AG04449 (cell line): ENCODE results near the gene TMCC1.

Experiments
- CTCF ChIA-PET: fragments of 350-600 bp; formaldehyde crosslinking; extraction: SDS; loops from one replicate; lab custom pipeline; 2021; ENCODE audit warnings: antibody characterized with exemption; lab: Yijun Ruan, JAX
- POLR2A ChIA-PET: fragments of 400-600, 350-600 bp; formaldehyde crosslinking; extraction: SDS; loops from one replicate; lab custom pipeline; 2020; ENCODE audit warnings: antibody characterized with exemption, inconsistent platforms; lab: Yijun Ruan, JAX
- DNase-seq: peaks from one replicate; pipeline ENCODE4 v3.0.0-alpha.2; 2010; ENCODE audit warnings: low read depth, low spot score
- H3K4me3 ChIP-seq: 2 replicates; pipeline ENCODE4 v1.5.1; 2011; ENCODE audit warnings: low read depth, mild to moderate bottlenecking, control low read depth, low read length
- CTCF ChIP-seq: IDR thresholded peaks from one replicate; pipeline ENCODE4 v1.5.1; 2011; ENCODE audit warnings: mild to moderate bottlenecking, moderate library complexity, low read length, control low read depth, inconsistent platforms; ENCODE audit not compliant: insufficient read depth; ENCODE audit errors: missing control alignments

Gene TMCC1

GRCh38 chr3:129738172-129738571 lies 155.3 kb downstream of the TMCC1 start:
- no peak for TF ChIP-seq CTCF
- CTCF ChIA-PET: interaction anchor here (0.9 kb wide), 1 partner anchor 38 kb away, joined by 3 read pairs; no protein-coding TSS in a partner anchor
- POLR2A ChIA-PET: no interaction called here

GRCh38 chr3:129736070-129736469 lies 157.4 kb downstream of the TMCC1 start:
- POLR2A ChIA-PET: no interaction called here
- no peak for DNase-seq
- CTCF ChIA-PET: no interaction called here

More at GRCh38 chr3:129738172-129738571, 155.3 kb downstream of the TMCC1 start:
- no peak overlapping the region for H3K4me3 ChIP-seq
- no peak for DNase-seq

GRCh38 chr3:129735638-129736037 lies 157.9 kb downstream of the TMCC1 start:
- no peak for DNase-seq
- CTCF ChIA-PET: interaction anchor here (1.8 kb wide), 1 partner anchor 9 kb away, joined by 8 read pairs; no protein-coding TSS in a partner anchor
- POLR2A ChIA-PET: no interaction called here

More at GRCh38 chr3:129736070-129736469, 157.4 kb downstream of the TMCC1 start:
- no peak overlapping the region for H3K4me3 ChIP-seq
- TF ChIP-seq CTCF: no peak

GRCh38 chr3:129734449-129734848 lies 159.1 kb downstream of the TMCC1 start:
- CTCF ChIA-PET: interaction anchor here (1.8 kb wide), 1 partner anchor 10 kb away, joined by 8 read pairs; no protein-coding TSS in a partner anchor
- no peak for TF ChIP-seq CTCF
- DNase-seq: no peak
- POLR2A ChIA-PET: no interaction called here
- no peak overlapping the region for H3K4me3 ChIP-seq

More at GRCh38 chr3:129735638-129736037, 157.9 kb downstream of the TMCC1 start:
- no peak overlapping the region for H3K4me3 ChIP-seq
- TF ChIP-seq CTCF: no peak

- ChIA-PET POLR2A (no interaction called here), CTCF (no interaction called here)
- DNase-seq: no peak
- TF ChIP-seq CTCF: no peak
- no peak overlapping the region for H3K4me3 ChIP-seq
Observed at GRCh38 chr3:129732200-129732876, 161.2 kb downstream of the TMCC1 start.

GRCh38 chr3:129727707-129728106 lies 165.8 kb downstream of the TMCC1 start:
- CTCF ChIA-PET: no interaction called here
- DNase-seq: no peak
- no peak overlapping the region for H3K4me3 ChIP-seq
- no peak for TF ChIP-seq CTCF
- POLR2A ChIA-PET: no interaction called here
